Endothelial cell (in vitro differentiated cells): ENCODE results near the gene SLC16A14. TPM values are rescaled to one million over a fixed set of nuclear protein-coding genes. Genes with fewer than 3 reads are reported as not detected.

Experiments
- DNase-seq: peaks from one replicate; pipeline ENCODE4 v3.0.0; 2021; ENCODE audit warnings: low spot score
- H3K27ac Mint-ChIP-seq: one replicate; pipeline ENCODE4 v1.8.0; 2021; ENCODE audit warnings: mixed read lengths, inconsistent platforms; ENCODE audit not compliant: unreplicated experiment
- H3K27me3 Mint-ChIP-seq: one replicate; pipeline ENCODE4 v1.8.0; 2021; ENCODE audit warnings: mild to moderate bottlenecking, moderate library complexity, mixed read lengths, inconsistent platforms; ENCODE audit not compliant: unreplicated experiment
- H3K36me3 Mint-ChIP-seq: one replicate; pipeline ENCODE4 v1.8.0; 2021; ENCODE audit warnings: mild to moderate bottlenecking, low read depth, mixed read lengths, inconsistent platforms; ENCODE audit not compliant: unreplicated experiment
- H3K4me1 Mint-ChIP-seq: one replicate; pipeline ENCODE4 v1.8.0; 2021; ENCODE audit warnings: mild to moderate bottlenecking, mixed read lengths, inconsistent platforms; ENCODE audit not compliant: unreplicated experiment
- H3K4me3 Mint-ChIP-seq: one replicate; pipeline ENCODE4 v1.8.0; 2021; ENCODE audit warnings: mild to moderate bottlenecking, mixed read lengths, inconsistent platforms; ENCODE audit not compliant: unreplicated experiment
- H3K9me3 Mint-ChIP-seq: one replicate; pipeline ENCODE4 v1.8.0; 2021; ENCODE audit warnings: mixed read lengths, inconsistent platforms; ENCODE audit not compliant: unreplicated experiment
- total RNA-seq: library from RNA; stranded (reverse); fragmentation: NEBNext Ultra II Directional; extraction: Animal tissue kit (Norgen Biotek cat#: 25700); gene quantifications from one replicate; pipeline ENCODE4 v1.2.1, GENCODE V29; 2021; ENCODE audit not compliant: unreplicated experiment
- TF ChIP-seq, protein P1 (sequence below): fragments of 200-600 bp; sonication (generic); IDR thresholded peaks from one replicate; pipeline ENCODE4 v1.5.0; 2021; ENCODE audit warnings: antibody characterized with exemption; ENCODE audit not compliant: unreplicated experiment

Gene SLC16A14
- total RNA-seq, 1 donor from 2014 or later = 0.18 TPM

DNA sequence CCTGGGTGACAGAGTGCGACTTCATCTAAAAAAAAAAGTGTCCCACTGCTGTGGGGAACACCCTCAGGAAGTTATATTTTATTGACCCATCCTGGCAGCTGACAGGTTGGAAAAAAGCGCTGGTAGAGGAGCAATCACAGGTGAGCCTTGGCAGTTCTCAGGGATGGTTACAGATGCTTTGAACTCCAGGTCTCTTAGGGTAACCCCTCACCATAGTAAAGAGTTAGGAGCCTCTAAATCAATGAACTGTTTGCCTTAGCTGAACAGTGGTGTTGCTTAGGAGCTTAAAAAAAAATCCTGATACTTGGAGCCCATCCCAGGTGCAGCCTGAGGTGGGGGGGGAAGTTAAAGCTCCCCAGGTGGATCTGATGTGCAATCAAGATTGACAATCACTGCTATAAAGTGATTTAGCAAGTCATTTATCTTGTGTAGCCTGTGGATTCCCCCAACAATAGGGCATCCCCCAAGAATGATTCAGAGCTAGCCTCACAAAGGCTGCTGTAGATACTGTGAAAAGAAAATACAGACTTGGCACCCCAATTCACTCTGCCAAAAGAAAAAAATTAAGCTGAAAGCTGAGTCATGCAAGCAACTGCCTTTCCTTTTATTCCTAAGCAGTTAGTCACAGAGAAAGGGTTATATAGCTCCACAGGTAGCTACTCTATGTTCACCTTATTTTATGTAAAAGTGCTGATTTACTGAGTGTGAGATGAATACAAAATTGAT, 14.8 kb downstream of the SLC16A14 start:
- Mint-ChIP-seq H3K4me1 (no peaks in the 10 kb centered on the region), H3K9me3 (no peaks in the 10 kb centered on the region), H3K4me3 (no peak overlapping the region), H3K27me3 (no peaks in the 10 kb centered on the region), H3K27ac (no peak overlapping the region), H3K36me3 (no peaks in the 10 kb centered on the region)
- no peak for DNase-seq
- TF ChIP-seq, protein P1, sequence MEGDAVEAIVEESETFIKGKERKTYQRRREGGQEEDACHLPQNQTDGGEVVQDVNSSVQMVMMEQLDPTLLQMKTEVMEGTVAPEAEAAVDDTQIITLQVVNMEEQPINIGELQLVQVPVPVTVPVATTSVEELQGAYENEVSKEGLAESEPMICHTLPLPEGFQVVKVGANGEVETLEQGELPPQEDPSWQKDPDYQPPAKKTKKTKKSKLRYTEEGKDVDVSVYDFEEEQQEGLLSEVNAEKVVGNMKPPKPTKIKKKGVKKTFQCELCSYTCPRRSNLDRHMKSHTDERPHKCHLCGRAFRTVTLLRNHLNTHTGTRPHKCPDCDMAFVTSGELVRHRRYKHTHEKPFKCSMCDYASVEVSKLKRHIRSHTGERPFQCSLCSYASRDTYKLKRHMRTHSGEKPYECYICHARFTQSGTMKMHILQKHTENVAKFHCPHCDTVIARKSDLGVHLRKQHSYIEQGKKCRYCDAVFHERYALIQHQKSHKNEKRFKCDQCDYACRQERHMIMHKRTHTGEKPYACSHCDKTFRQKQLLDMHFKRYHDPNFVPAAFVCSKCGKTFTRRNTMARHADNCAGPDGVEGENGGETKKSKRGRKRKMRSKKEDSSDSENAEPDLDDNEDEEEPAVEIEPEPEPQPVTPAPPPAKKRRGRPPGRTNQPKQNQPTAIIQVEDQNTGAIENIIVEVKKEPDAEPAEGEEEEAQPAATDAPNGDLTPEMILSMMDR = no peak

GRCh38 chr2:230052299-230052698, 16.4 kb downstream of the SLC16A14 start:
- Mint-ChIP-seq H3K4me1 (no peaks in the 10 kb centered on the region), H3K4me3 (no peak overlapping the region), H3K9me3 (no peaks in the 10 kb centered on the region), H3K27me3 (no peaks in the 10 kb centered on the region), H3K27ac (no peak overlapping the region), H3K36me3 (no peaks in the 10 kb centered on the region)
- TF ChIP-seq, protein P1 = no peak
- no peak for DNase-seq

GRCh38 chr2:230050136-230050535, 18.6 kb downstream of the SLC16A14 start:
- Mint-ChIP-seq H3K27me3 (peaks cover 1% of the 10 kb centered on the region), H3K27ac (no peak overlapping the region), H3K9me3 (no peaks in the 10 kb centered on the region), H3K4me3 (no peak overlapping the region), H3K36me3 (no peaks in the 10 kb centered on the region), H3K4me1 (no peaks in the 10 kb centered on the region)
- TF ChIP-seq, protein P1 = no peak
- no peak for DNase-seq

DNA sequence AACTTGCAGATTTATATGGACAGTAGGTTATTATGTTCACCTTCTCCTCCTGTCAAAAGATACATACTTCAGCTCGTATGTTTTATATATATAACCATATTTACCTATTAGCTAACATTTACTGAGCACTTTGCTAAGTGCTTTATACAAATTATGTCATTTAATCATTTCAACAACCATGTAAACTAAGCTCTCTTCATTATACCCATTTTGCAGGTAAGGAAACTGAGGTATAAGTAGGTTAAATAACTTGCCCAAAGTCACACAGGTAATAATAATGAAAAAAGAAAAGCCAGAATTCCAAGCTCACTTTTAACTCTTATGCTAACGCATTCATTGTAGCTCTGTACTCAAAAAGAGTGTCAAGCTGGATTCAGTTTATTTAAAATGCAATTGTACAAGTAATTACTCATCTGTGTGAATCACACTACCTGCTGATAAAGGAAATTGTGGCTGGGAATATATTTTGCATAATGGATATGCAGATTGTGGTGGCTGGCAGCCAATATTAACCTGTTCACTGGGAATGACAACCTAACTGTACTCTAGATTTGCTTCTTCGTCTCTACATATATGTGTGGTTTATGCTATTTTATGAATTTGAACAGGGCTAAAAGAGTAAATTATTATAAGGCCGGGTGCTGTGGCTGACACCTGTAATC, 20.6 kb downstream of the SLC16A14 start:
- no peak overlapping the region for H3K4me3 Mint-ChIP-seq
- no peaks in the 10 kb centered on the region for H3K4me1 Mint-ChIP-seq

More for the DNA sequence above, 20.6 kb downstream of the SLC16A14 start:
- DNase-seq = no peak
- TF ChIP-seq, protein P1 = no peak
- Mint-ChIP-seq H3K27ac (no peak overlapping the region), H3K36me3 (no peaks in the 10 kb centered on the region), H3K27me3 (peaks cover 4% of the 10 kb centered on the region), H3K9me3 (no peaks in the 10 kb centered on the region)
